Measurements from ENCODE around the gene CSTF2.

CSTF2 gene

GRCh38 chrX:100871594-100872560 lies 51.7 kb downstream of the CSTF2 start:
- no peak for DNase-seq

GRCh38 chrX:100874325-100874724 lies 54.1 kb downstream of the CSTF2 start, which contains the start of gene NOX1:
Gene NOX1 (minus strand): TSS chrX:100874359. CDS start chrX:100874139, 220 bp downstream.
- DNase-seq: no peak

- DNase-seq: no peak
These were observed 60.2 kb downstream of the CSTF2 start for GRCh38 chrX:100880368-100880767.

GRCh38 chrX:100883654-100884053 lies 63.5 kb downstream of the CSTF2 start:
- no peak for DNase-seq
